ENCODE data around the gene DNAH17. TPM values are rescaled to one million over a fixed set of nuclear protein-coding genes. Genes with fewer than 3 reads are reported as not detected.

DNAH17 gene
- total RNA-seq, 1 experiment from 2014 or later, result 0.18 TPM

GRCh38 chr17:78490156-78490555 is 87.0 kb downstream of the DNAH17 start:
- in situ Hi-C loops (cut with HindIII; ENCODE audit: low pct_unique_long_range_greater_than_20kb, low sequenced_read_pairs), result loop anchor here (25.0 kb wide), 1 partner anchor 347 kb away; the partner anchor contains the start of gene USP36
- ChIA-PET POLR2A (no interaction called here), CTCF (no interaction called here)
- BruUV-seq (replicated peaks), result no TSS peak
- Histone ChIP-seq H3K4me1 (ENCODE audit: control insufficient read depth, insufficient read depth, low read length) (no peaks in the 10 kb centered on the region), H3K4me3 (ENCODE audit: low read depth in 2 of 2, low read length in 2 of 2) (no peak overlapping the region), H3K36me3 (ENCODE audit: control insufficient read depth, insufficient read depth, low read length) (no peaks in the 10 kb centered on the region), H3K27ac (ENCODE audit: low read length) (no peak overlapping the region), H3K27me3 (ENCODE audit: control insufficient read depth, insufficient read depth, low read length) (no peaks in the 10 kb centered on the region), H3K9me3 (ENCODE audit: control insufficient read depth, insufficient read depth, low read depth, low read length) (no peaks in the 10 kb centered on the region)
- intact Hi-C loops (cut with micrococcal nuclease; ENCODE audit: unreplicated experiment), result no loop called here
- no peak for ATAC-seq
- TF ChIP-seq SIN3A (IDR thresholded peaks at IDR 0.05; ENCODE audit: borderline replicate concordance, insufficient read depth, low read depth, low read length), result no peak
- TF ChIP-seq TCF7L2 (IDR thresholded peaks at IDR 0.05; ENCODE audit: low read depth, low read length), result no peak
- TF ChIP-seq POLR2AphosphoS5 (IDR thresholded peaks at IDR 0.05; ENCODE audit: low read depth, low read length), result no peak
- no peak for DNase-seq (ENCODE audit: low read depth, low spot score)

- no peak overlapping the region for H3K4me3 ChIP-seq (ENCODE audit: low read depth in 2 of 2, low read length in 2 of 2)
- TF ChIP-seq TCF7L2 (IDR thresholded peaks at IDR 0.05; ENCODE audit: low read depth, low read length), result no peak
- TF ChIP-seq REST (IDR thresholded peaks at IDR 0.05; ENCODE audit: insufficient read depth in 1 of 2, low read depth in 2 of 2, low read length in 1 of 2), result no peak
- no peak for TF ChIP-seq SIN3A (IDR thresholded peaks at IDR 0.05; ENCODE audit: borderline replicate concordance, insufficient read depth, low read depth, low read length)
- TF ChIP-seq CTCF (IDR thresholded peaks at IDR 0.05), result no peak
- TF ChIP-seq POLR2AphosphoS5 (IDR thresholded peaks at IDR 0.05; ENCODE audit: low read depth, low read length), result no peak
- CTCF ChIA-PET, result interaction anchor here (0.6 kb wide), 1 partner anchor 171 kb away, joined by 3 read pairs; no protein-coding TSS in a partner anchor
- intact Hi-C loops (cut with micrococcal nuclease; ENCODE audit: unreplicated experiment) (no loop called here), in situ Hi-C loops (cut with HindIII; ENCODE audit: low pct_unique_long_range_greater_than_20kb, low sequenced_read_pairs) (loop anchor here (10.0 to 25.0 kb wide), 2 partner anchors 216 to 348 kb away; partner anchors contain the start of gene USP36)
- 0 out of 2 replicates have a peak, but pooled peaks cover 2% of the 10 kb centered on the region for H3K4me1 ChIP-seq (ENCODE audit: control insufficient read depth, insufficient read depth, low read length)
- no peak for DNase-seq (ENCODE audit: low read depth, low spot score)
- H3K36me3 ChIP-seq (ENCODE audit: control insufficient read depth, insufficient read depth, low read length), result no peaks in the 10 kb centered on the region
- no peak overlapping the region for H3K27ac ChIP-seq (ENCODE audit: low read length)
- POLR2A ChIA-PET, result interaction anchor here (0.6 kb wide), 1 partner anchor 230 kb away, joined by 13 read pairs; no protein-coding TSS in a partner anchor
- no peaks in the 10 kb centered on the region for H3K27me3 ChIP-seq (ENCODE audit: control insufficient read depth, insufficient read depth, low read length)
- ATAC-seq, result no peak
- no TSS peak for BruUV-seq (replicated peaks)
- no peaks in the 10 kb centered on the region for H3K9me3 ChIP-seq (ENCODE audit: control insufficient read depth, insufficient read depth, low read depth, low read length)
Observed at GRCh38 chr17:78488867-78489634, 88.1 kb downstream of the DNAH17 start.
